Activated CD4-positive, alpha-beta T cell treated with anti-CD3 and anti-CD28 coated beads for 4 hours (primary cell): ENCODE measurements around the gene CTAGE8.
"Not testable (repeated sequence)": the region's sequence is repeated elsewhere in the genome, so short reads cannot be mapped to it uniquely, and the experiment has no call there.

Source experiments
- DNase-seq, 2 donors: peaks; one replicate each; pipeline ENCODE4 v3.0.0-alpha.2; 2020

CTAGE8 gene

DNA sequence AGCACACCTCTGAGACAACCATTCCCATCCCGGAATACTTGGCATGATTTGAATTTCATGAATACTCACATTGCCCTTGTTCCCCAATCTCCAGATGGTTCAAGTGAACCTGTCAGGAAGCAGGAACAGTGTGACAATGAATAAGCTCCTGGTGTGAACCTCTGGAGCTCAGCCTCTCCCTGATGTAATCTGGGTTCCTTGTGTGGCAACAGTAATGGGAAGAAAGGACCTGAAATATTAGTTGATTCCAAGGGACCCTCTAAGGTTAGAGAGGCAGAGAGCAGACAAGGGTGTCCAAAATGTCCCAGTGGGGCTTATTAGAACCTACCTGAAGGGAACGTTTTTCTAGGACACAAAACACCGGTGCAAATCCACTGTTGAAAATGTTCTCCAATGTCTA is 13.0 kb downstream of the CTAGE8 start:
- no peak for DNase-seq

GRCh38 chr7:144255471-144255897 is 13.6 kb downstream of the CTAGE8 start:
- DNase-seq: no peak

DNA sequence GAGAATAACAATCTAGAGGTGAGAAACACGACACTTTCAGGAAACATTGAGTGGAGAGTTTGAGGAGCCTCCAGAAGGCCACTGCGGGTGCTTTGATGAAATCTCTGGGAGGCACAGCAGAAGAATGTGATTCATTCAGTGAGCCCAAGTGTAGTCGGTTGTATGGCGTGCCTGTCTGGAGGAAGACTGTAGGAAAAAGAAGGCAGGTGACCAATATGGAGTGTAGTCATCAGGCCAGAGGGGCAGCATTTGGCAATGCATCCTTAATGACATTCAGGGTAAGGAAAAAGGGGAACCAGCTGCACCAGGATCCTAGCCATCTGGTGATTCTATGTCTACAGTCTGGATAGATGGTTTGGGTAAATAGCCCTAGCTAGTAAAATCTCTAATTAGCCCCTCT is 16.8 kb downstream of the CTAGE8 start:
- not testable (repeated sequence) for DNase-seq

DNA sequence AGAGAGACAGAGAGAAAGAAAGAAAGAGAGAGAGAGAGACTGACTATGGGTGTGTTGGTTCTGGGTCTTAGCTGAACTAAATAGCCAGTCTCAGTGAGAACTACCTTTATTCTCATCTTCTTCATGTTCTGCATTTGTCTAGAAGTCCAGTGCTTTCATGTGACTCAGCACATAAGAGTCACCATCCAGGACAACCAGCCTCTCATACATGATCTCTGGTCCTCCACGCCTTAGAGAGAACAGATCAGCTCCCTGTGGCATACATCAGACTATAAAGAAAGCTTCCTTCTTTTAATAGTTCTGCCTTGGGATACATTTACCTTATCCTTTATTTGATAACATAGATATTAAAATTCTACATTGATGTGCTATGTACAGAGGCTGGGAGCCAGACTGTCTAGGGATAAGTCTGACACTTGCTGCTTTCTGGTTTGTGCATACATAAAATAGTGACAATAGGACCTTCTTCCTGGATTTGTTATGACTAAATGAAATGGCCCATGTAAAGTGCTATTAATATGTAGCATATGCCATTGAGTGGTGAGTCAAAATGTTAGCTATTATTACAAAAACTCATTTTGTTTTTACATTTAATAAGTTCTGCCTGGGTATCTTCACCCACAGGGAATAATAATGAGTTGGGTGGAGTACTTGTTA is 21.3 kb downstream of the CTAGE8 start:
- DNase-seq: not testable (repeated sequence)

DNA sequence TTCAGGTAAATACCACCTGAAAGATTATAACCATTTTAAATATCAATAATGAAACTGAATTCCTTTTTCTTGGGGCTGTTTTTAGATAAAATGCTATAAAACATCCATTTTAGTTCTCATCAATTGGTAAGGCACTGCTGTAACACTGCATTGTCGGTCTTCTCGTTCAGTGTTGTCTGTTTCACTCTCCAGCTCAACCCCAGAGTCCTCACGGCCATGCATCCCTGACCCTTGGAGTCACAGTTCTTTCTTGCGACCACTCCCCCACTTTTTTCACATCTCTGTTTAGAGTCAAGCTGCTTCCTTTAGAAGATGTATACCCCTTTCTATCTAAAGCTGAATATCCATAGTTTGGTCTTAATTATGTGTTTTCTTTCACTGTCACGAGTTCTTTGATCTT is 22.1 kb downstream of the CTAGE8 start:
- not testable (repeated sequence) for DNase-seq

- DNase-seq: not testable (repeated sequence)
Observed at GRCh38 chr7:144245372-144245771, 23.7 kb downstream of the CTAGE8 start.

DNA sequence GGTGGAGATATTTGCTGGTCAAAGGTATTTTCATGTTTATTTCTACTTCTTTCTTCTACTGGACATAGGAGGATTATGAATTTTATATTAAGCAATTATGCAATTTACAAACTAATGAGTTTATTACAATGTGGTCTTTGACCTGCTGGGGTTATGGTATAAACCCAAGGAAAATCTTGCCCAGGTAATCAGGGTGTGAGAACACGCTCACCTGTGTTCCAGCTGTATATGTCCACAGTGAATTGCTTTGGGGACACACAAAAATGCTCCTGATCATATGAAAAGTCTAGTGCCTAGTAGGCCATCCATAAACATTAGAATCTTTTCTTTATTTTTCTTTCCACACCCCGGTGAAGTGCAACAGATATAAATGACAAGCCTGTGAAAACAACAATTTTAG is 29.7 kb downstream of the CTAGE8 start, which contains the start of gene OR2A42:
Gene OR2A42 (minus strand): TSS at position 241 of the 400 bp plus-strand sequence. CDS start 6,762 bp downstream, outside the sequence.
- DNase-seq: not testable (repeated sequence)

GRCh38 chr7:144238530-144239082 is 30.5 kb downstream of the CTAGE8 start:
- DNase-seq: not testable (repeated sequence)

DNA sequence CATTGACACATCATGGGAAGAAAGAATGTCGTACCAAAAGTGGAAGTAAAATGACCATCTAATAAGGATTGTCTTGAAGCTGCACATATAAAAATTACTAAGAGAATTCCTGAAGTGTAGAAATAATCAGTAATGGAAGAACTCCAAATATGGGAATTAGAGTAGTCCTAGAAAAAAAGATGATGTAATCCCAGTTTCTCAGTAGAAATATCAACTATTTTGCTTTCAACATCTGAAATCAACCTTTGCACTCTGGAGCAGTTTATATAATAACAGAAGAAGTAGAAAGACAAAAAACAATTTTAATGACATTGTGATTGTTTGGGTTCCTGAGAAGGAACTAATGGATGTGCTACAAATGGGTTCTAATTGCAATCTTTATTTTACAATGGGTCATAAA is 36.0 kb downstream of the CTAGE8 start:
- not testable (repeated sequence) for DNase-seq

DNA sequence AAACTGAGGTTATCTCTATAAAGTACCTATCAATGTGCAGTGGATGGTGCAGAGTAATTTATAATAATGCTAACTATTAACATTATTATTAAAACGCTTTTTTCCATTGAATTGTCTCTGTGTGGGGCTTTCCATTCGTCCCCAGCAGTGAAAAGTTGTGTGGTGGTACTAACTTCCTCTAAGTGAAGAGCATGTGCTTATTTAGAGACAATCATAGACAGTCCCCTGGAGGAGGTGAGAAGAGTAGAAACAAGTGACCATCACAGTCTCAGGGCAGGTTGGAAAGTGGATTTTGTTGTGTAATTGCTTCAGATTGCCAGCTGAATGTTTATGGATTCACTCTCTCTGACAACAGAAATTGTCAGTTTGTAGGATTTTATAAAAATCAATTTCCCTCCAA is 38.1 kb downstream of the CTAGE8 start:
- not testable (repeated sequence) for DNase-seq

GRCh38 chr7:144228810-144229209 is 40.3 kb downstream of the CTAGE8 start:
- not testable (repeated sequence) for DNase-seq

DNA sequence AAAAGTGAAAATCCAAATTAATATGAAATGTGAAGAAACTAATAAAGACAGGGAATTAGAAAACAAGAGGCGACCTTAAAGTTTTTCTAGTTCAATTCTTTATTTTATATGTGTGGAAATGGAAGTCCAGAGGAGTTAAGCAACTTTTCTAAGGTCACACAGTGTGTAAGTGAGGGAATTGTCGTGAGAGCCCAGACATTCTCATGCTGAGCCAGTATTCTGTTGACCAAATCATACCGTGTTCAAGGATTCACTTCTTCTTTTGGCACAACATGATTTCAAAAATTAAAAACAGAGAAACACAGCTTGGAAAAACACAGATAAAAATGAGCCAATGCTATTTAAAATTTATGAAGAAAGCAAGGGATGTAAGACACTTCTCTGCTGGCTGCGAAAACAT is 42.2 kb downstream of the CTAGE8 start:
- DNase-seq: not testable (repeated sequence)

- DNase-seq: not testable (repeated sequence)
Observed at GRCh38 chr7:144223675-144224074, 45.4 kb downstream of the CTAGE8 start.

DNA sequence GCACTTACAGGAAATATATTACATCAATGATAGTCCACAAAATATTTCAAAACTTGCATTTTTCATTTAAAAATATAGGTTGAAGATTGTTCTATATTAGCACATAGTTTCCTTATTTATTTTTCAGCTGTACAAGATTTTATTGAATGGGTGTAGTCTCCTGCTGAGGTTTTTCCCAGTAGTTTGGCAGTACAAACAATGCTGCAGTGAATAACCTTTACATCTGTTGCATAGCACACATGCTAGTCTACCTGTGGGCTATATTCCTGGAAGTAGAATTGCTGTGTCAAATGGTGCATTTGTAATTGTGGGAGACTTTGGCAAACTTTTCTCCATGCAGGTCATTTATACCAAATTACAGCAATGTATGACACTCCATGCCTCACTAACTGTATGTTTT is 48.6 kb downstream of the CTAGE8 start:
- DNase-seq: not testable (repeated sequence)

GRCh38 chr7:144219149-144219548 is 49.9 kb downstream of the CTAGE8 start:
- DNase-seq: not testable (repeated sequence)

- not testable (repeated sequence) for DNase-seq
Observed at GRCh38 chr7:144218581-144218980, 50.5 kb downstream of the CTAGE8 start.

GRCh38 chr7:144217200-144217599 is 51.9 kb downstream of the CTAGE8 start:
- DNase-seq: not testable (repeated sequence)
